ENCODE data around the gene PMF1. TPM values are rescaled to one million over a fixed set of nuclear protein-coding genes. Genes with fewer than 3 reads are reported as not detected.

Gene PMF1
- total RNA-seq, 1 donor from 2014 or later, result 29.2 TPM

- DNase-seq, result no peak
Observed at GRCh38 chr1:156238248-156238647, 25.4 kb downstream of the PMF1 start.

GRCh38 chr1:156241311-156241811 lies 28.6 kb downstream of the PMF1 start:
- no peak for DNase-seq

- DNase-seq, result no peak
Observed at GRCh38 chr1:156241926-156242325, 29.1 kb downstream of the PMF1 start, which contains the start of gene BGLAP. Gene BGLAP (plus strand): TSS chr1:156242184. CDS start chr1:156242232, 48 bp downstream.

- DNase-seq, result no peak
Observed at GRCh38 chr1:156242738-156243137, 29.9 kb downstream of the PMF1 start.

GRCh38 chr1:156244126-156244525 lies 31.3 kb downstream of the PMF1 start:
- no peak for DNase-seq

- no peak for DNase-seq
Observed at GRCh38 chr1:156244712-156245111, 31.9 kb downstream of the PMF1 start.

- DNase-seq, result no peak
Observed at GRCh38 chr1:156245451-156246232, 32.8 kb downstream of the PMF1 start.

GRCh38 chr1:156246241-156246780 lies 33.5 kb downstream of the PMF1 start:
- DNase-seq, result no peak

- DNase-seq, result no peak
Observed at GRCh38 chr1:156246781-156247459, 34.1 kb downstream of the PMF1 start.

- DNase-seq, result peak; percentile 87
Observed at GRCh38 chr1:156247460-156248322, 34.9 kb downstream of the PMF1 start, which contains the start of gene PAQR6. Gene PAQR6 (minus strand): TSS chr1:156248056. CDS start chr1:156246731, 1,325 bp downstream.

- DNase-seq, result no peak
Observed at GRCh38 chr1:156248323-156248683, 35.5 kb downstream of the PMF1 start.

- DNase-seq, result no peak
Observed at GRCh38 chr1:156249593-156249992, 36.8 kb downstream of the PMF1 start.

GRCh38 chr1:156251527-156251926 lies 38.7 kb downstream of the PMF1 start:
- DNase-seq, result no peak

GRCh38 chr1:156253634-156254033 lies 40.8 kb downstream of the PMF1 start:
- DNase-seq, result no peak

- no peak for DNase-seq
Observed at GRCh38 chr1:156257711-156258110, 44.9 kb downstream of the PMF1 start.

GRCh38 chr1:156258859-156259258 lies 46.1 kb downstream of the PMF1 start:
- DNase-seq, result no peak

GRCh38 chr1:156259805-156260204 lies 47.0 kb downstream of the PMF1 start:
- DNase-seq, result no peak

- DNase-seq, result no peak
Observed at GRCh38 chr1:156260896-156261295, 48.1 kb downstream of the PMF1 start.

GRCh38 chr1:156262461-156263287 lies 49.9 kb downstream of the PMF1 start:
- DNase-seq, result no peak

- DNase-seq, result no peak
Observed at GRCh38 chr1:156263288-156263655, 50.5 kb downstream of the PMF1 start.

- no peak for DNase-seq
Observed at GRCh38 chr1:156266051-156266450, 53.2 kb downstream of the PMF1 start.

Measured in occipital lobe (tissue), 2 donors.